ENCODE results near the gene C9orf72.

DNA sequence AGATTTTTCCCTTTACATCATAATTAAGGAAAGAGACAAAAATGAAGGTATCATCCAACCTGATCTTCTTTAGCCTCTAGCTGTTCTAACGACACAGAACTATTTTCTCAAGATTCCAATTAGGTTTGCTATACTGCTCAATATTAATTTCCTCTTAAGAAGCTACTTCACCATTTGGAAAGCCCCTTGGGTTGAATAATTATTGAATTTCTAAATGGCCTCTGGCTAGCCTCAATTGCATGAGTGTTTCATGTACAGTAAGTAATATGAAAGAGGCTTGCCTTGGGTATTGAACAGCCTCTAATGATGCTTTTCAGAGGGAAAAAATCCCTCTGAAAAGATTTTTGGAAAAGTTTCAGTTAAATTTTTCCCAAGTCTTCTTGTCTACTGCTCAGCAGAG lies 40.0 kb downstream of the C9orf72 start:
- TF ChIP-seq, protein P1, sequence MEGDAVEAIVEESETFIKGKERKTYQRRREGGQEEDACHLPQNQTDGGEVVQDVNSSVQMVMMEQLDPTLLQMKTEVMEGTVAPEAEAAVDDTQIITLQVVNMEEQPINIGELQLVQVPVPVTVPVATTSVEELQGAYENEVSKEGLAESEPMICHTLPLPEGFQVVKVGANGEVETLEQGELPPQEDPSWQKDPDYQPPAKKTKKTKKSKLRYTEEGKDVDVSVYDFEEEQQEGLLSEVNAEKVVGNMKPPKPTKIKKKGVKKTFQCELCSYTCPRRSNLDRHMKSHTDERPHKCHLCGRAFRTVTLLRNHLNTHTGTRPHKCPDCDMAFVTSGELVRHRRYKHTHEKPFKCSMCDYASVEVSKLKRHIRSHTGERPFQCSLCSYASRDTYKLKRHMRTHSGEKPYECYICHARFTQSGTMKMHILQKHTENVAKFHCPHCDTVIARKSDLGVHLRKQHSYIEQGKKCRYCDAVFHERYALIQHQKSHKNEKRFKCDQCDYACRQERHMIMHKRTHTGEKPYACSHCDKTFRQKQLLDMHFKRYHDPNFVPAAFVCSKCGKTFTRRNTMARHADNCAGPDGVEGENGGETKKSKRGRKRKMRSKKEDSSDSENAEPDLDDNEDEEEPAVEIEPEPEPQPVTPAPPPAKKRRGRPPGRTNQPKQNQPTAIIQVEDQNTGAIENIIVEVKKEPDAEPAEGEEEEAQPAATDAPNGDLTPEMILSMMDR (IDR thresholded peaks at IDR 0.05), result no peak
- TF ChIP-seq POLR2A (IDR thresholded peaks at IDR 0.05), result no peak
